ENCODE measurements around the gene MTOR.

The MTOR gene

DNA sequence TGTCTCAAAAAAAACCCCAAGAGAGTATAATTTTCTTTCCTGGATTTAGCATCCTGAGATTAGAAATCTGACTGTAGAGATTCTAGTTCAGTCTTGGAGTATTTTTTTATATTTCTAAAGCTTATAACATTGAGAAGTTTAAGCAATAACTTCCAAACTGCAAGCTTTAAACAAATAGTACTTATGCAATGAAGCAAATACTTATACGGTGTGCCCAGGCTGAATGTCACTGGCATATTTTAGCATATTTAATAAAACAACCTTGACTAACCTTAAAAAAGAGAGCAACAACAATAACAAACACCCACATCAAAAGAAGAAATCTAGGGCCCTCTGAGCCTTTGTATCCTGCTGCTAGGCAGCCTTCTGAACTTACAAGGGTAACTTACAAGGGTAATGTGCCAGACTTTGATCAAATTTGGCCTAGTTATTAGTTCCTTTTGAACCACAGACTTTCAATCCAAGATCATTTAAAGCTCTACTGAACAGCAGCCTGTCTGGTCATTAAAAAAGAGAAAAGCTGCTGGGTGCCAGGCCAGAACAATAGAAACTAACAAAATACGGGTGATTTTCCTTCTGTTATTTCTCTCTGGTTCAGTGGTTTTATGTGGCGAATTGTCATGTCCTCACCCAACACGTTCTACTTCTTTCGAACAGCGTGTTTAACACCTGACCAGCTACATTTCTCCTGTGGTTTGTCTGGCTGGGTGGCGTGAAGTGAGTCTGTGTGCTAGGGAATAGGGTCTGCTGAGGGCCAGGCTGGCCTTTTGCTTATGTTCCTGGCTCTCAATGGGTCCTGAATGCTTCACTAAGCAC lies 16.2 kb downstream of the MTOR start:
- Histone ChIP-seq H3K27ac (no peak overlapping the region), H3K4me3 (ENCODE audit: low read depth, low read length) (no peak overlapping the region), H3K27me3 (ENCODE audit: insufficient read depth, low read depth, severe bottlenecking) (no peaks in the 10 kb centered on the region), H3K9me3 (ENCODE audit: severe bottlenecking) (peaks cover 3% of the 10 kb centered on the region), H3K36me3 (peaks cover 75% of the 10 kb centered on the region)
- TF ChIP-seq, protein P1, sequence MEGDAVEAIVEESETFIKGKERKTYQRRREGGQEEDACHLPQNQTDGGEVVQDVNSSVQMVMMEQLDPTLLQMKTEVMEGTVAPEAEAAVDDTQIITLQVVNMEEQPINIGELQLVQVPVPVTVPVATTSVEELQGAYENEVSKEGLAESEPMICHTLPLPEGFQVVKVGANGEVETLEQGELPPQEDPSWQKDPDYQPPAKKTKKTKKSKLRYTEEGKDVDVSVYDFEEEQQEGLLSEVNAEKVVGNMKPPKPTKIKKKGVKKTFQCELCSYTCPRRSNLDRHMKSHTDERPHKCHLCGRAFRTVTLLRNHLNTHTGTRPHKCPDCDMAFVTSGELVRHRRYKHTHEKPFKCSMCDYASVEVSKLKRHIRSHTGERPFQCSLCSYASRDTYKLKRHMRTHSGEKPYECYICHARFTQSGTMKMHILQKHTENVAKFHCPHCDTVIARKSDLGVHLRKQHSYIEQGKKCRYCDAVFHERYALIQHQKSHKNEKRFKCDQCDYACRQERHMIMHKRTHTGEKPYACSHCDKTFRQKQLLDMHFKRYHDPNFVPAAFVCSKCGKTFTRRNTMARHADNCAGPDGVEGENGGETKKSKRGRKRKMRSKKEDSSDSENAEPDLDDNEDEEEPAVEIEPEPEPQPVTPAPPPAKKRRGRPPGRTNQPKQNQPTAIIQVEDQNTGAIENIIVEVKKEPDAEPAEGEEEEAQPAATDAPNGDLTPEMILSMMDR (IDR thresholded peaks at IDR 0.05; ENCODE audit: low read depth, low read length) = no peak
- no peak for DNase-seq

DNA sequence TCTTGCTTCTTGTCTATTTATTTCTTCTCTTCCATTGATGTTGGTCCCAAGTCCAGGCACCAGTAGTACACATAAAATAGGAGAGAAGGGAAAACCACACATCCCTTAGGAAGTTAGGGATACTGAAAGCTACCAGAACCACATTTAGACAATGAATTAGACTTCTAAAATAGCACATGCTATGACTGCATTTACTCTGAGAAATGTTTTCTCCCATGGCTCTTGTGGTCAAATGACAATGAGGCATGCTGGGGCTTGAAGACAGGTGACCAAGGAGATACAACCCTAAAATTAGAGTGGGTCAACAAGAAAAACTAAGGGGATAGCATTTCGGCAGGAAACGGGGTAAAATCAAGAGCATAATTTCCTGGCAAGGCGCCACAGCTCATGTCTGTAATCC lies 17.1 kb downstream of the MTOR start:
- DNase-seq = no peak
- no peaks in the 10 kb centered on the region for H3K27me3 ChIP-seq (ENCODE audit: insufficient read depth, low read depth, severe bottlenecking)
- TF ChIP-seq, protein P1 (IDR thresholded peaks at IDR 0.05; ENCODE audit: low read depth, low read length) = no peak

DNA sequence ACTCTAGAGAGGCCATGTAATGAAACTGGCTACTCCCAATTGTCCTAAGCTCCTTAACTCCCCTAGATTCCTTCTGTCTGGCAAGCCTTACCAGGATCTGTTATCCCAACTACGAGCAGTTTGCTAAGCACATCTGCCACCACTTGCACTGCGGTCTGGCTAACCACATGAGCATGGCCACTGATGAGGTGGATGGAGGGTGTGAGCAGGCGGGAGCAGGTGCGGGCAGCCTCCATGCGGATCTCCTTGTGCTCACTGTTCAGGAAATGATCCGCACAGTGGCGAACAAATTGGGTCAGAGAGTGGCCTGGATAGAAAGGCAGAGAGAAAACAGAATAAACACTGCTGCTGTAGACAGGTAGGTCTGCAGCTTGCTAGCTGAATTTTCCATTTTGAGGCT lies 24.0 kb downstream of the MTOR start:
- peak; percentile 78 for DNase-seq
- no peak overlapping the region for H3K4me3 ChIP-seq (ENCODE audit: low read depth, low read length)
- H3K27me3 ChIP-seq (ENCODE audit: insufficient read depth, low read depth, severe bottlenecking) = no peaks in the 10 kb centered on the region
- TF ChIP-seq, protein P1 (IDR thresholded peaks at IDR 0.05; ENCODE audit: low read depth, low read length) = no peak
- peaks cover 77% of the 10 kb centered on the region for H3K36me3 ChIP-seq
- H3K27ac ChIP-seq = peak overlapping the region; percentile 34
- no peaks in the 10 kb centered on the region for H3K9me3 ChIP-seq (ENCODE audit: severe bottlenecking)

More for the DNA sequence above, 17.1 kb downstream of the MTOR start:
- H3K4me3 ChIP-seq (ENCODE audit: low read depth, low read length) = no peak overlapping the region
- peaks cover 75% of the 10 kb centered on the region for H3K36me3 ChIP-seq
- H3K27ac ChIP-seq = no peak overlapping the region
- H3K9me3 ChIP-seq (ENCODE audit: severe bottlenecking) = peaks cover under 1% of the 10 kb centered on the region

DNA sequence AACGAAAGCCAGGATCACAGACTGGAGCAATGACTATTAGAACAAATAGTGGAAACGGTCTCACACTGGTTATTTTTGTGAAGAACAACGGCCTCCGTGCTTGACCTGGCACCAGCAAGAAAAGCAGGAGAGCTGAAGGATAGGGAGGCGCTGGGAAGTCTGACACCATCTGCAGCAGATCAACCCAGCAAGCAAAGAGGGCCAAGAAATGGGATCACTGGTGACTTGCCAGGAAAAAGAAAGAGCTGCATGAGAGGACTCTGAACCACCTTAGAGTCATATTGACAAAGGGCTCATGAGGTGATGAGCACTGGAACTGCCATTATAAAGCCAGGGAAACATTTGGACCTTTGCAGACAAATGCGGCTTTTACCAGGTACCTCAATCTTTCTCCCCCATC lies 25.0 kb downstream of the MTOR start:
- no peak for DNase-seq
- H3K27ac ChIP-seq = no peak overlapping the region
- no peaks in the 10 kb centered on the region for H3K27me3 ChIP-seq (ENCODE audit: insufficient read depth, low read depth, severe bottlenecking)
- no peaks in the 10 kb centered on the region for H3K9me3 ChIP-seq (ENCODE audit: severe bottlenecking)
- H3K4me3 ChIP-seq (ENCODE audit: low read depth, low read length) = no peak overlapping the region
- TF ChIP-seq, protein P1 (IDR thresholded peaks at IDR 0.05; ENCODE audit: low read depth, low read length) = no peak
- peaks cover 78% of the 10 kb centered on the region for H3K36me3 ChIP-seq

DNA sequence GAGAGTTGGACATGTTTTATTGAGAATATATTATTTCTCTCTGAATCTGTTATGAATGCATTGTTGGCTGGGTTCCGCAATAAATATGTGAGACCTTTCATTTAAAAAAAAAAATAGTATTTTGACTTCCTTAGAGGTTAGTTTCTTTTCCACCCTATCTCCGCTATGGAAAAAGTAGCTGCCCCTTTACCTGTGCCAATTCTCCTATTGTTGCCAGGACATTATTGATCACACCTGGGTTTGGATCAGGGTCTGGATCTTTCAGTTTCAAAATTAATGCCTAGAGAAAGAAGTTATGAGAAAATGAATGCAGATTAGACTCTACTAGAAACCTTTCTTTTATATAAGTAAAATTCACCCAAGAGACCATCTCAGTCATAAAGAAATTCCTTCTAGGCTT lies 29.1 kb downstream of the MTOR start:
- TF ChIP-seq, protein P1 (IDR thresholded peaks at IDR 0.05; ENCODE audit: low read depth, low read length) = no peak
- peaks cover 84% of the 10 kb centered on the region for H3K36me3 ChIP-seq
- H3K4me3 ChIP-seq (ENCODE audit: low read depth, low read length) = no peak overlapping the region
- H3K27me3 ChIP-seq (ENCODE audit: insufficient read depth, low read depth, severe bottlenecking) = no peaks in the 10 kb centered on the region
- H3K27ac ChIP-seq = no peak overlapping the region
- H3K9me3 ChIP-seq (ENCODE audit: severe bottlenecking) = no peaks in the 10 kb centered on the region
- no peak for DNase-seq

DNA sequence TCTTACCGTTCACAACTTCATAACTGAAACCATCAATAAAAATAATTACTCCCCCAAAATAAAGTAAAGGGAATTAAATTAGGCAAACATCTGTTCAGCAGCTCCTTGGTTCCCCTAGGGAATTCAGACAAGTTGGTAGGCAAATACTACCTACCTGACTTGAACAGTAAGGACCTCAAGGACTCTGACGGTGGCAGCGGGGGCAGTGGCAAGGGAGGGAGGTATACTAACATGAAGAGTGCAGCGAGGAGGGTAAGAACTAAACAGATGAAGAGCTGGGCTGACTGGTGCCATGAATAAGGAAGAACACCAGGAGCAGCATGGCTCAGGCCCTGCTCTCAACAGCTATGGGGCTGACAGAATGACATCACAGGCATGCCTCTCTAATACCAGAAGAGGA lies 33.1 kb downstream of the MTOR start:
- Histone ChIP-seq H3K27me3 (ENCODE audit: insufficient read depth, low read depth, severe bottlenecking) (no peaks in the 10 kb centered on the region), H3K36me3 (peaks cover 78% of the 10 kb centered on the region), H3K4me3 (ENCODE audit: low read depth, low read length) (no peak overlapping the region), H3K9me3 (ENCODE audit: severe bottlenecking) (no peaks in the 10 kb centered on the region), H3K27ac (no peak overlapping the region)
- TF ChIP-seq, protein P1 (IDR thresholded peaks at IDR 0.05; ENCODE audit: low read depth, low read length) = no peak
- DNase-seq = no peak
